ENCODE data around the gene MON1A.

The MON1A gene

DNA sequence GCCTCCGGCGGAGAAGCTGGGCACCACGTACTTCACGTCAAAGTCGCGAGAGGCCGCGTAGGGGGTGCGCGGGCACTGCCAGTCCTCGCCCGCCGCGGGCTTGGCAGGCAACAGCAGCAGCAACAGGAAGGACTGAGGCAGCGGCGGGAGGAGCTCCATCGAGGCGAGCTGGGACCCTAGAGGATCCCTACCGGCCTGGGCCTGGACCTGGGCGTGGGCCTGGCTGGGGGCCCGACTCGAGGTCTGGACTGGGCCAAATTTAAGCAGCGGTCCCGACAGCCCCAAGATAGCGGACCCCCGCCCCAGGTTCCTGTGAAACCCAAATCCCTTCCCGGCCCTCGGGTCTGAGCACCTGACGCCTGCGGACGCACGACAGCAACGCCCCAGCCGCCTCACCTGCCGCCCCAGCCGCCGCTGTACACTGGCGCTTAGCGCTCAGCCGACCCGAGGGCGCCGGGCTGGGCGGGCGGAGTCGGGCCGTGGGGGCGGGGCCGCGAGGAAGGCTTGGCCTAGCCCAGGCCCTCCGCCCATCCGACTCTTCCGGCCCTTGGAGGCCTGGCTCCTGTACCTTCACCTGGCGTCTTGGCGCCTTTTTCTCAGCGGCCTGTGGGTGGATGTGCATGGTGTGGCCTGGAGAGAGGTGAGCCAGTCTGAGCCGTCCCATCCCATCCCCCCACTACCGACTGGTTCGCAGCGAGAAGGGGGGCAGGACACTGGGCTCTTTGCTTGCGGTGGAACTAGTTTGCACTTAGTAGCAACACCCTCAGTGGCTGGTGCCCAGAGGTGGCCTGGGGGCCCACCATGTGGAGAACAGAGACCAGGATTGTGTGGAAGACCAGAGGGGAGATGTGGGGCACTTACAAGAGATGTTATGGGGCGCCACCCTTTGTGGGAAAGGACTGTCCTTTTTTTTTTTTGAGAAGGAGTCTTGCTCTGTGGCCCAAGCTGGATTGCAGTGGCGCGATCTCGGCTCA, 25.9 kb downstream of the MON1A start, which contains the start of gene MST1R:
MST1R (minus strand) TSS at position 423 of the 974 bp plus-strand sequence; CDS start at position 159, 264 bp downstream.
- Histone ChIP-seq H3K9ac (ENCODE audit: low read depth, low read length) (peak within 1 kb of the TSS; percentile 51; the same call in 1 of the 2 replicates), H3K4me1 (ENCODE audit: insufficient read depth, low read length) (peaks cover 18% of the 10 kb centered on the region), H3K4me3 (ENCODE audit: low read length) (peak within 1 kb of the TSS; percentile 37), H3K27me3 (ENCODE audit: insufficient read depth, low read length) (no peaks in the 10 kb centered on the region), H3K36me3 (ENCODE audit: insufficient read depth, low read length) (no peaks in the 10 kb centered on the region), H3K27ac (ENCODE audit: low read depth, low read length) (peak within 1 kb of the TSS; percentile 54; the same call in 1 of the 2 replicates), H3K9me3 (ENCODE audit: insufficient read depth, low read depth, low read length) (no peaks in the 10 kb centered on the region)
- WGBS, result 40% methylated on average over 62 of the region's 65 CpGs

DNA sequence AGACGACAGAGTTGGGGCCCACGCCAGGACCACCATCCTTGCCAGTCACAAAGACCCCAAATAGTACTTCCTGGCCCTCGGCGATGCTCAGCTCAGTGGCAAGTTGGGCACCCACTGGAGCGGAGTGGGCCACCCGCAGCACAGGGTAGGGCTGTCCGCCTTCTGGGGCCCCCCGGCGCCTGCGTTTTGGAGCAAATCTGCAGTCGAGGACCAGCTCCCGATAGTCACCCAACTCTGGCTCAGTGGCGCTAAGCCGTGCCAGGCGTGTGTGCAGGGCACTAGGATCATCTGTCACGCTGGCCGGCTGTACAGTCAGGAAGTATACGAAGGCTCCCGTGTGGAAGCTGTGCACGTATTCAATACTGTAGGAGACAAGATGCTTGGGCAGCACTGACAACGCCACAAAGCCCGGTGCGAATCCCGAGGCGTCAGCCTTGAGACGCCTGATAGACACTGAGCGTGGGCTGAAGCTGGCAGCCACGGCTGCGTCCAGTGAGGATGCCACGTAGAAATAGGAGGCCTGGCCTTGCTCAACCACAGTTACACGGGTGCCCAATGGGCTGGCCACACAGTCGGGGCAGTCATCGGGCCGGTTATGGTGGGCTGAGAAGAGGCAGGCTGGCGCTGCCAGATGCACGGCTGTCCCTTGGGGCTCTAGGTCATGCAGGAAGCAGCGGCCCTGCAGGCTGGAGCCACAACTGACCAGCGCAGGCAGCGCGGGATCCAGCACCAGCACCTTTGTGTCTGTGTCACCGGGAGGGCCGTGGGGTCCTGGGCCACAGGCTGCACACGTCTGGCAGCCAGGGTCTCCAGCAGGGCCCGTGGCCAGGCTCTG, 26.9 kb downstream of the MON1A start:
- Histone ChIP-seq H3K9ac (ENCODE audit: low read depth, low read length) (no peak overlapping the region), H3K27ac (ENCODE audit: low read depth, low read length) (no peak overlapping the region), H3K9me3 (ENCODE audit: insufficient read depth, low read depth, low read length) (no peaks in the 10 kb centered on the region), H3K4me3 (ENCODE audit: low read length) (no peak overlapping the region), H3K36me3 (ENCODE audit: insufficient read depth, low read length) (no peaks in the 10 kb centered on the region), H3K4me1 (ENCODE audit: insufficient read depth, low read length) (peaks cover 13% of the 10 kb centered on the region), H3K27me3 (ENCODE audit: insufficient read depth, low read length) (no peaks in the 10 kb centered on the region)
- 94% methylated on average over 44 of the region's 44 CpGs for WGBS

DNA sequence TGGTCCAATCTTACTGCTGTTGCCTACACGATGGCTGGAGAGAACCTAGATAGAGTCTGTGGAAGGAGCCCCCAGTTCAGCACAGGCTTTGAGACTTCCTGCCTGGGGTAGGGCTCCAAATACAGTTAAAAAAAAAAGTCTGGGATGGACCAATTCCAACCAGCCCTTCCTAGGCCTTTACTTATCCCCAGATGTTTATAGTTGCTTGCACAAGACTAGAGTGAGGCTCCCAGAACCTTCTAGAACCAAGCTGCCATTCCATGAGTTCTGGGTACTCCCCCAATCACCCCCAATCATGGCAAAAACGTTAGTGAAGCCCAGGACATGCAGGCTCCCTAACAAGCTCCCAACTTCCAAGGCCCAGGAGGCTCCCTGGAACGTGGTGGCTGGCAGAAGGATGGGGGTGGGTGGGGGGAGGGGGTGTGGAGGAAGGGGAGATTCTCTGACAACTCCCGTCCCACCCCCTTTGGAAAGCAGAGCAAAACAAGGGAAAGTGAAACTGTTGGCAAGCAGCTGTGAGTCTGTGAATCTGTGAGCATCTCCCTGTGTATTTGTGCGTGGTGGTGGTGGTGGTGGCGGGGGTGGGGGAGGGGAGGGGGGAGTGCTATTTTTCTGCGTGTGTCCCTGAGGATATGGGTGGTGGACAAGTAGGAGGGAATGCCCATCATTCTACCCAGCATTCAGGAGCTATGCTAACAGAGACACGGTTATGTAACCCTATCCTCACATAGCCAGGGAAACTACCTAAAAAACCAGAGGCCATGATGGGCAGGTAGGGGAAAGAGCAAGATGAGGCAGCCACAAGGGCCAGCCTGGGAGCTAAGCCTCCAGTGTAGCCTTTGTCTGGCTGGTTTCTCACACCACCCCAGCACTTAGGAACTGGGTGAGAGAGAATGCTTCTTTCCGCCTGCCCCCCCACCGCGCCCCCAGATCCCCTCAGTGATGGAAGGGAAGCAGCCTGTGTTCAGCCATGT, 28.0 kb downstream of the MON1A start:
- no peak overlapping the region for H3K9ac ChIP-seq (ENCODE audit: low read depth, low read length)
- WGBS, result 76% methylated on average over 8 of the region's 11 CpGs
- no peaks in the 10 kb centered on the region for H3K27me3 ChIP-seq (ENCODE audit: insufficient read depth, low read length)
- H3K4me1 ChIP-seq (ENCODE audit: insufficient read depth, low read length), result peaks cover 13% of the 10 kb centered on the region
- no peaks in the 10 kb centered on the region for H3K9me3 ChIP-seq (ENCODE audit: insufficient read depth, low read depth, low read length)
- H3K27ac ChIP-seq (ENCODE audit: low read depth, low read length), result no peak overlapping the region
- no peaks in the 10 kb centered on the region for H3K36me3 ChIP-seq (ENCODE audit: insufficient read depth, low read length)
- H3K4me3 ChIP-seq (ENCODE audit: low read length), result no peak overlapping the region

DNA sequence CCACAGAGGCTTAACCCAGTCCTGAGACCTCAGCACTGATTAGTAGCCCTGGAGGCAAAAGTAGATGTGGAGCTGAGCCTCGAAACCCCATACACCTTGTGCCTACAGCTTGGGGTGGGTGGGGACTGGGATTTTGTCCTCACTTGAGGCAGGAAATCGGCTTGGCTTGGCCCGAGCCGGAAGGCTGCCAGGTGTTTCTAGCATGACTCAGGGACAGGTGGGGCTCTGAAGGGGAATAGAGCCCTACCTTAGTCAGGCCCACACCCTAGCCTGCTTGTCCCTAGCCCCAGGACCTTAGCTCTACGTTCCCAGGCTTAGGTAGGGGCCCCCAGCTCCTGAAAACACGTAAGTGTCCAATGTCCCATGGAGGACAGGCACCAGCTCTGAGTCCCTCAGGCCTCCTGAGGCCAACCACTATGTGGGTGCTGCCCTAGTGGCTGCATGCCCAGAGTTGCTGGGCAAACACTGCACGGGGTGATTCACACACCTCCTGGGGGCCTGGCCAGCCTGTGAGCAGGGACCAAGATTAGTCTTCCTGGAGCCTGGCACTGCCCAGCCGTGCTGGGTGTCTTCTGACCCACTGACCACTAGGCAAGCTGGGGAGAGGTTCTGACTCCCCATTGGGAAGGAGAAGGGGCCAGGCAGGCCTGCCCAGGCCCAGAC, 29.0 kb downstream of the MON1A start:
- no peak overlapping the region for H3K4me3 ChIP-seq (ENCODE audit: low read length)
- peaks cover 4% of the 10 kb centered on the region for H3K4me1 ChIP-seq (ENCODE audit: insufficient read depth, low read length)
- no peak overlapping the region for H3K27ac ChIP-seq (ENCODE audit: low read depth, low read length)
- no peaks in the 10 kb centered on the region for H3K9me3 ChIP-seq (ENCODE audit: insufficient read depth, low read depth, low read length)
- H3K36me3 ChIP-seq (ENCODE audit: insufficient read depth, low read length), result no peaks in the 10 kb centered on the region
- H3K9ac ChIP-seq (ENCODE audit: low read depth, low read length), result no peak overlapping the region
- H3K27me3 ChIP-seq (ENCODE audit: insufficient read depth, low read length), result no peaks in the 10 kb centered on the region
- 81% methylated on average over 8 of the region's 8 CpGs for WGBS

DNA sequence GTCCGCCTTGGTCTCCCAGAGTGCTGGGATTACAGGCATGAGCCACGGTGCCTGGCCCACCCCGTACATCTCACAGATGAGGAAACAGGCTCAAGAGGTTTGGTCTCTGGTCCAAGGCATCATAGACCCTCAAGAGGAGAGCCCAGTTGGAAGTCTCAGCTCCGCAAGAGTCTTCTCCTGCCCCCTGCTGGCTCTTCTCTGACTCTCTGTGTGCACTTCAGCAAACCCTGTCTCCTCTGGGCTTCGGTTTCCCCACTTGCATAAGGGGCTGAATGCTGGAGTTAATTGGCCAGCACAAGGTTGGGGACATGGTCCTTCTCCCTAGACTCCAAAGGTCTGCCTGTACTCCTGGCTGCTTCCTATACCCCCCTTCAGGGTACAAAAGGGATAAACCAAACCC, 29.8 kb downstream of the MON1A start:
- Histone ChIP-seq H3K36me3 (ENCODE audit: insufficient read depth, low read length) (no peaks in the 10 kb centered on the region), H3K9ac (ENCODE audit: low read depth, low read length) (no peak overlapping the region), H3K4me1 (ENCODE audit: insufficient read depth, low read length) (peaks cover 4% of the 10 kb centered on the region; the same call in 1 of the 2 replicates), H3K27ac (ENCODE audit: low read depth, low read length) (no peak overlapping the region), H3K9me3 (ENCODE audit: insufficient read depth, low read depth, low read length) (no peaks in the 10 kb centered on the region), H3K4me3 (ENCODE audit: low read length) (no peak overlapping the region), H3K27me3 (ENCODE audit: insufficient read depth, low read length) (no peaks in the 10 kb centered on the region)
- 65% methylated on average over 5 of the region's 5 CpGs for WGBS

DNA sequence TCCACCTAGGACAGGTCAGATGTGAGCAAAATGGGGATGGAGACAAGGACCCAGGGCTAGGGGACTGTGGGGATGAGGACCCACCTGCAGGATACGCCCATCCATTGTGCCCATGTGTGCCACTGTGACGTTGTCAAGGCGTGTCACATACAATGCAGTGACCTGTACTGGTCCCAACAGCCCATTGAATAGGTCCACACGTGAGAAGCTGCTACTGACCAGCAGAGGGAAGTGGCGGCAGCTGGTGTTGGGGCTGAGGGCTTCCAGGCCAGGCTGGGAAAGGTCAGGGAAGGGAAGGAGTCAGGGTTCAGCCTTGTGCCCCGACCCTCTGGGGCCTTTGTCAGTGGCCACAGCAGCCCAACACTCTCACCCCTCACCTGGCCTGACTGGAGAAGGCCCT, 30.6 kb downstream of the MON1A start:
- Histone ChIP-seq H3K9me3 (ENCODE audit: insufficient read depth, low read depth, low read length) (no peaks in the 10 kb centered on the region), H3K9ac (ENCODE audit: low read depth, low read length) (no peak overlapping the region), H3K27me3 (ENCODE audit: insufficient read depth, low read length) (no peaks in the 10 kb centered on the region), H3K36me3 (ENCODE audit: insufficient read depth, low read length) (no peaks in the 10 kb centered on the region), H3K4me3 (ENCODE audit: low read length) (no peak overlapping the region), H3K27ac (ENCODE audit: low read depth, low read length) (no peak overlapping the region), H3K4me1 (ENCODE audit: insufficient read depth, low read length) (peaks cover 2% of the 10 kb centered on the region; the same call in 1 of the 2 replicates)
- 84% methylated on average over 6 of the region's 6 CpGs for WGBS

DNA sequence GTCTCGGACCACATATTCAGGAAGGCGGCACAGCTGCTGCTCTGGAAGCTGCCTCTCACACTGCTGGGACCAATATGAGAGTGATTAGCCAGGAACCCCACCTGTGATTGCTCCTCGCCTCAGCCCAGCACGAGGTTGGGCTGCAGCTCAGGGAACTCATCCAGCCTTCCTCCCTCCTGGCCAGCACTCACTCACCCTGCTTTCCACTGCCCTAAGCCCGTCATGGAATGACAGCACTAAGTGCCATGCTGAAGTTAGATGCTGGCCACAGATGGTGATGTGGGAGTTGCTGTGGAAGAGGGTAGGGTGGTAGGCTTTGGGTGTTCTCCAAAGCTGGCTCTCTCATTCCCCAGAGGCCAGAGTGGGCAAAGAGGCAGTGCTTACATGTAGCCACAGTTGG, 33.3 kb downstream of the MON1A start:
- H3K4me3 ChIP-seq (ENCODE audit: low read length), result no peak overlapping the region
- WGBS, result 82% methylated on average over 5 of the region's 5 CpGs
- H3K9ac ChIP-seq (ENCODE audit: low read depth, low read length), result no peak overlapping the region
- no peaks in the 10 kb centered on the region for H3K9me3 ChIP-seq (ENCODE audit: insufficient read depth, low read depth, low read length)
- H3K4me1 ChIP-seq (ENCODE audit: insufficient read depth, low read length), result no peaks in the 10 kb centered on the region
- no peaks in the 10 kb centered on the region for H3K27me3 ChIP-seq (ENCODE audit: insufficient read depth, low read length)
- no peak overlapping the region for H3K27ac ChIP-seq (ENCODE audit: low read depth, low read length)
- H3K36me3 ChIP-seq (ENCODE audit: insufficient read depth, low read length), result no peaks in the 10 kb centered on the region

DNA sequence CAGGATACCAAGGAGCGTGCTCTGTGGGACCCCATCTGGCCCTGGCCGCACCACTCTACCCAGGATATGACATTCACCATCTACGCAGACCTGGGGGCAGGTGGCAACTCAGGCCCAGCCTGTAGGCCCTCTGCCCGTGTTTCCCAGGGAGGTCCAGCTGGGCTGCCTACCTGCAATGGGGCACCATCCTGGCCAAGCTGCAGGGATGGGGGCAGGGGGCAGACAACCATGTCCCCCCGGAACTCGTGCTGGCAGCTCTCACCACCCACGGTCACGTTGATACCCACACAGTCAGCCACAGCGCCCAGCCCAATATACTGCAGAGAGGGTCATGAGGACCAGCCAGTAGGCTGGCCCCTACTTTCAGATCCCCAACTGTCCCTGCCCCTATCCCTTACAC, 33.8 kb downstream of the MON1A start:
- H3K9ac ChIP-seq (ENCODE audit: low read depth, low read length), result no peak overlapping the region
- H3K27ac ChIP-seq (ENCODE audit: low read depth, low read length), result no peak overlapping the region

DNA sequence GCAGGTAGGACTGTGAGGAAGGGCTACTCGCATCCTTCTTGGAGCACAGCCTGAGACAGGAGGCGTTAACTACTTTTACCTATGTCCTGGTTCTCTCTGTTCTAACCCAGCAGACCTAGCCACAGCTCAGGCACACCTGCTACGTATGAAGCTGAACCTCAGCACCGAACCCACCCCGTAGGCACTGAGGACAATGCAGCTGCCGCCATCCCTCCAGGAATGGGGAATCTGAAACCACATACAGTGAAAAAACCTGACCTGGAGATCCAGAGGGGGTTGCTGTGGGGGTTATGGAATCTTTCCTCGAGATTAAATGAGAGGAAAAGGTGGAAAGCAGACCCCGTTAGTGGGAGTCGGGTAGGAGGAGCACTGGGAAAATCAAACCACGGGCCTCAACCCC, 40.3 kb downstream of the MON1A start:
- 88% methylated on average over 10 of the region's 10 CpGs for WGBS
- no peak overlapping the region for H3K27ac ChIP-seq (ENCODE audit: low read depth, low read length)
- H3K36me3 ChIP-seq (ENCODE audit: insufficient read depth, low read length), result no peaks in the 10 kb centered on the region
- H3K27me3 ChIP-seq (ENCODE audit: insufficient read depth, low read length), result no peaks in the 10 kb centered on the region
- H3K4me1 ChIP-seq (ENCODE audit: insufficient read depth, low read length), result no peaks in the 10 kb centered on the region
- H3K4me3 ChIP-seq (ENCODE audit: low read length), result no peak overlapping the region
- no peak overlapping the region for H3K9ac ChIP-seq (ENCODE audit: low read depth, low read length)
- H3K9me3 ChIP-seq (ENCODE audit: insufficient read depth, low read depth, low read length), result no peaks in the 10 kb centered on the region

More for the DNA sequence above, 33.8 kb downstream of the MON1A start:
- Histone ChIP-seq H3K36me3 (ENCODE audit: insufficient read depth, low read length) (no peaks in the 10 kb centered on the region), H3K9me3 (ENCODE audit: insufficient read depth, low read depth, low read length) (no peaks in the 10 kb centered on the region), H3K27me3 (ENCODE audit: insufficient read depth, low read length) (no peaks in the 10 kb centered on the region), H3K4me3 (ENCODE audit: low read length) (no peak overlapping the region), H3K4me1 (ENCODE audit: insufficient read depth, low read length) (no peaks in the 10 kb centered on the region)
- 92% methylated on average over 9 of the region's 9 CpGs for WGBS

DNA sequence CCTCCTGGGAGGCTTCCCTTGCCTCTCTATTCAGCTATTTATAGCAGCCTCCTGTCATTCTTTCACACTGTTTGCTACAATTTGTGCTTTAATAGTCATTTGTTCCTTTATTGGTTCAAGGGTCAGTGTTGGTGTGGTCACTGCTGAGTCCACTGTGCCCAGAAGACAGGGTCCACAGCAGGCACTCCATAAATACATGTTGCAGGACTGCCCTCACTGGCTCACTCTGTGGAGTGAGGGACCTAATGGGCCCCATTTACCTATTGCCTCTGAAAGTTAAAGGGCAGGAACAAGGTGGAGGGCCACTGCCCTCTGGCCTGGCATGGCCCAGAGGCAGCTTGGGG, 42.7 kb downstream of the MON1A start:
- Histone ChIP-seq H3K27ac (ENCODE audit: low read depth, low read length) (no peak overlapping the region), H3K9me3 (ENCODE audit: insufficient read depth, low read depth, low read length) (no peaks in the 10 kb centered on the region), H3K4me3 (ENCODE audit: low read length) (no peak overlapping the region), H3K36me3 (ENCODE audit: insufficient read depth, low read length) (no peaks in the 10 kb centered on the region), H3K9ac (ENCODE audit: low read depth, low read length) (no peak overlapping the region), H3K4me1 (ENCODE audit: insufficient read depth, low read length) (peaks cover 2% of the 10 kb centered on the region), H3K27me3 (ENCODE audit: insufficient read depth, low read length) (no peaks in the 10 kb centered on the region)
